SK-N-SH (cell line): ENCODE results near the gene TECTB. TPM values are rescaled to one million over a fixed set of nuclear protein-coding genes. Genes with fewer than 3 reads are reported as not detected.

Source experiments
- CTCF ChIA-PET: fragments of 300-600, 350-600 bp; formaldehyde crosslinking; extraction: SDS; loops from one replicate; lab custom pipeline; 2021; lab: Yijun Ruan, JAX
- POLR2A ChIA-PET: fragments of 350-600 bp; sonication (Branson Sonifier 250); formaldehyde crosslinking; extraction: SDS; loops from one replicate; lab custom pipeline; 2020; ENCODE audit warnings: antibody characterized with exemption, inconsistent platforms; lab: Yijun Ruan, JAX
- DNase-seq: peaks from one replicate; pipeline ENCODE4 v3.0.0; 2012
- H2AFZ ChIP-seq: fragments of 200-600 bp; sonication (generic); 2 replicates; pipeline ENCODE4 v1.8.1; 2016; ENCODE audit warnings: antibody characterized with exemption, mild to moderate bottlenecking, low read depth
- H3F3A ChIP-seq: fragments of 200-600 bp; sonication (generic); replicated peaks from 2 replicates; pipeline ENCODE3; 2016; ENCODE audit warnings: antibody characterized with exemption, mild to moderate bottlenecking; ENCODE audit not compliant: insufficient read depth
- H3K27ac ChIP-seq, 2 experiments: fragments of 200-500 bp in 1 of 2; fragments of 200-600 bp in 1 of 2; sonication (Bioruptor generic) in 1 of 2; sonication (generic), shearing (Covaris generic) in 1 of 2; 2 replicates each; pipeline versions ENCODE4 v1.5.1 to v1.6.1; 2014 to 2016; ENCODE audit warnings: low read depth in 2 of 2, inconsistent platforms in 1 of 2, low read length in 1 of 2, mild to moderate bottlenecking in 1 of 2, mixed read lengths in 1 of 2
- H3K27me3 ChIP-seq: fragments of 200-600 bp; sonication (generic), shearing (Covaris generic); 2 replicates; pipeline ENCODE4 v1.6.1; 2016; ENCODE audit warnings: mixed run types; ENCODE audit not compliant: insufficient read depth
- H3K36me3 ChIP-seq, 2 experiments: fragments of 200-500 bp in 1 of 2; fragments of 200-600 bp in 1 of 2; sonication (Bioruptor generic) in 1 of 2; sonication (generic) in 1 of 2; replicated peaks in 1 of 2; 2 replicates each; pipeline versions ENCODE3 to v1.5.1; 2014 to 2016; ENCODE audit warnings: low read length in 1 of 2, mild to moderate bottlenecking in 1 of 2; ENCODE audit not compliant: insufficient read depth in 2 of 2, control insufficient read depth in 1 of 2
- H3K4me1 ChIP-seq, 2 experiments: fragments of 200-500 bp in 1 of 2; fragments of 200-600 bp in 1 of 2; sonication (Bioruptor generic) in 1 of 2; sonication (generic), shearing (Covaris generic) in 1 of 2; 2 replicates each; pipeline versions ENCODE4 v1.5.1 to v1.6.1; 2014 to 2016; ENCODE audit warnings: low read depth in 1 of 2, low read length in 1 of 2, mixed run types in 1 of 2; ENCODE audit not compliant: insufficient read depth in 2 of 2, control insufficient read depth in 1 of 2
- H3K4me2 ChIP-seq: fragments of 200-600 bp; sonication (generic), shearing (Covaris generic); 2 replicates; pipeline ENCODE4 v1.6.1; 2017; ENCODE audit warnings: mixed run types
- H3K4me3 ChIP-seq, 2 experiments: fragments of 200-500 bp in 1 of 2; fragments of 200-600 bp in 1 of 2; sonication (Bioruptor generic) in 1 of 2; sonication (generic), shearing (Covaris generic) in 1 of 2; 2 replicates each; pipeline versions ENCODE4 v1.5.1 to v1.8.1; 2014 to 2016; ENCODE audit warnings: low read depth in 2 of 2, inconsistent platforms in 1 of 2, low read length in 1 of 2, mild to moderate bottlenecking in 1 of 2, mixed read lengths in 1 of 2, moderate library complexity in 1 of 2
- H3K79me2 ChIP-seq: fragments of 200-600 bp; sonication (generic); 2 replicates; pipeline ENCODE4 v1.8.1; 2017; ENCODE audit warnings: mild to moderate bottlenecking; ENCODE audit not compliant: insufficient read depth
- H3K9ac ChIP-seq: fragments of 200-600 bp; sonication (generic); 2 replicates; pipeline ENCODE4 v1.6.1; 2017; ENCODE audit warnings: mixed run types
- H3K9me2 ChIP-seq: fragments of 200-600 bp; sonication (generic); 2 replicates; pipeline ENCODE4 v1.6.1; 2017; ENCODE audit warnings: mixed run types
- H3K9me3 ChIP-seq: fragments of 200-600 bp; sonication (generic); 2 replicates; pipeline ENCODE4 v1.6.1; 2017; ENCODE audit warnings: mixed run types, mild to moderate bottlenecking, moderate library complexity
- H4K20me1 ChIP-seq: fragments of 200-600 bp; sonication (generic); 2 replicates; pipeline ENCODE4 v1.6.1; 2017; ENCODE audit warnings: mild to moderate bottlenecking, mixed run types; ENCODE audit not compliant: insufficient read depth
- ELF1 ChIP-seq: IDR thresholded peaks from 2 replicates; pipeline ENCODE4 v1.4.0; 2012
- EP300 ChIP-seq, 2 experiments: IDR thresholded peaks; 2 replicates each; pipeline versions ENCODE4 v1.4.0 to v1.6.1; 2012; ENCODE audit warnings: borderline replicate concordance in 1 of 2, low read depth in 1 of 2, low read length in 1 of 2
- FOXM1 ChIP-seq: IDR thresholded peaks from 2 replicates; pipeline ENCODE4 v1.4.0; 2012; ENCODE audit warnings: low read depth, mild to moderate bottlenecking
- GATA2 ChIP-seq: sonication (generic); formaldehyde crosslinking; IDR thresholded peaks from 2 replicates; pipeline ENCODE4 v1.5.0; 2020; ENCODE audit warnings: mild to moderate bottlenecking, missing genetic modification reagents
- JUND ChIP-seq: IDR thresholded peaks from 2 replicates; pipeline ENCODE4 v1.4.0; 2012
- MEF2A ChIP-seq: IDR thresholded peaks from 2 replicates; pipeline ENCODE4 v1.4.0; 2012; ENCODE audit warnings: low read depth, borderline replicate concordance
- MXI1 ChIP-seq: IDR thresholded peaks from 2 replicates; pipeline ENCODE4 v1.6.1; 2012; ENCODE audit warnings: mild to moderate bottlenecking, low read depth, low read length, improper control_type of control experiment
- NFIC ChIP-seq: IDR thresholded peaks from 2 replicates; pipeline ENCODE4 v1.4.0; 2012; ENCODE audit warnings: borderline replicate concordance
- NRF1 ChIP-seq: IDR thresholded peaks from 2 replicates; pipeline ENCODE4 v1.6.1; 2012; ENCODE audit warnings: low read depth, mild to moderate bottlenecking, low read length
- PBX3 ChIP-seq: IDR thresholded peaks from 2 replicates; pipeline ENCODE4; 2012
- RAD21 ChIP-seq: IDR thresholded peaks from 2 replicates; pipeline ENCODE4 v1.6.1; 2012; ENCODE audit warnings: mild to moderate bottlenecking, low read length
- RCOR1 ChIP-seq: fragments of 150-350 bp; IDR thresholded peaks from 2 replicates; pipeline ENCODE4 v1.6.1; 2017; ENCODE audit warnings: antibody characterized with exemption, low read length
- RFX5 ChIP-seq: IDR thresholded peaks from 2 replicates; pipeline ENCODE4 v1.6.1; 2012; ENCODE audit warnings: mild to moderate bottlenecking, improper control_type of control experiment, low read length
- RXRA ChIP-seq: IDR thresholded peaks from 2 replicates; pipeline ENCODE4 v1.4.0; 2012; ENCODE audit warnings: low read depth, mild to moderate bottlenecking, borderline replicate concordance
- USF1 ChIP-seq: IDR thresholded peaks from 2 replicates; pipeline ENCODE4 v1.4.0; 2012; ENCODE audit warnings: low read depth, borderline replicate concordance
- USF2 ChIP-seq: fragments of 150-350 bp; IDR thresholded peaks from 2 replicates; pipeline ENCODE4 v1.6.1; 2017; ENCODE audit warnings: antibody characterized with exemption, low read length, low read depth, borderline replicate concordance
- YY1 ChIP-seq: IDR thresholded peaks from 2 replicates; pipeline ENCODE4 v1.4.0; 2012; ENCODE audit warnings: low read depth, mild to moderate bottlenecking
- ZBTB33 ChIP-seq: IDR thresholded peaks from 2 replicates; pipeline ENCODE4 v1.4.0; 2012; ENCODE audit warnings: low read depth, borderline replicate concordance
- WGBS: methylation state at CpG from one replicate; pipeline ENCODE4 v1.1.6; 2017; ENCODE audit warnings: low lambda C conversion rate; 5-methylcytosine and 5-hydroxymethylcytosine counted together
- polyA plus RNA-seq, 3 experiments: library from polyadenylated mRNA; depleted of rRNA; stranded (reverse); fragments of >200 nt; gene quantifications; 2 replicates each; pipeline ENCODE4 v1.2.3, GENCODE V29; 2012

Gene TECTB
- polyA plus RNA-seq, 1 of the 3 experiments (the other 2 are of a cell fraction): not detected

- Histone ChIP-seq H3F3A (no peaks in the 10 kb centered on the region), H3K79me2 (no peaks in the 10 kb centered on the region), H3K27ac (no peak overlapping the region), H3K4me3 (no peak overlapping the region), H3K27me3 (no peaks in the 10 kb centered on the region), H3K4me2 (no peak overlapping the region), H3K9me3 (no peaks in the 10 kb centered on the region), H3K4me1 (no peaks in the 10 kb centered on the region; a peak in 1 of 4 replicates), H2AFZ (no peak overlapping the region), H3K9me2 (no peaks in the 10 kb centered on the region), H3K36me3 (no peaks in the 10 kb centered on the region), H3K9ac (no peak overlapping the region), H4K20me1 (no peaks in the 10 kb centered on the region)
- ChIA-PET CTCF (interaction anchor here (1.2 to 2.8 kb wide), 2 partner anchors 19 to 26 kb away, joined by 4 to 15 read pairs; no protein-coding TSS in a partner anchor), POLR2A (no interaction called here)
- DNase-seq: no peak
- TF ChIP-seq GATA2 (CRISPR knock-in tag) (no peak), USF1 (no peak), ELF1 (no peak), USF2 (no peak), RCOR1 (no peak), RAD21 (no peak), NFIC (no peak), FOXM1 (no peak), MXI1 (no peak), EP300 (IDR thresholded peaks at IDR 0.05; ENCODE audit: borderline replicate concordance in 1 of 2, low read depth in 1 of 2, low read length in 1 of 2) (no peak), JUND (no peak), NRF1 (no peak)
- 27% methylated on average over 7 of the region's 7 CpGs for WGBS
Measured at GRCh38 chr10:112289373-112290053, 6.3 kb downstream of the TECTB start.

- POLR2A ChIA-PET: no interaction called here
- CTCF ChIA-PET: interaction anchor here (2.8 kb wide), 1 partner anchor 18 kb away, joined by 15 read pairs; no protein-coding TSS in a partner anchor
- no peak for DNase-seq
Measured at GRCh38 chr10:112290054-112290373, 6.8 kb downstream of the TECTB start.

More at GRCh38 chr10:112290054-112290373, 6.8 kb downstream of the TECTB start:
- Histone ChIP-seq H4K20me1 (no peaks in the 10 kb centered on the region), H3K9me2 (no peaks in the 10 kb centered on the region), H3K4me3 (no peak overlapping the region), H3K79me2 (no peaks in the 10 kb centered on the region), H3K4me2 (no peak overlapping the region), H3K9ac (no peak overlapping the region), H2AFZ (no peak overlapping the region), H3F3A (no peaks in the 10 kb centered on the region), H3K27ac (no peak overlapping the region), H3K4me1 (no peaks in the 10 kb centered on the region; a peak in 2 of 4 replicates), H3K9me3 (no peaks in the 10 kb centered on the region), H3K36me3 (no peaks in the 10 kb centered on the region), H3K27me3 (no peaks in the 10 kb centered on the region)
- TF ChIP-seq ELF1 (no peak), RXRA (no peak), YY1 (no peak), PBX3 (no peak), RFX5 (no peak), USF1 (no peak), JUND (no peak), ZBTB33 (no peak), MEF2A (no peak)
- 67% methylated on average over 2 of the region's 2 CpGs for WGBS
